Measurements from ENCODE around the gene GLIS1. TPM values are rescaled to one million over a fixed set of nuclear protein-coding genes. Genes with fewer than 3 reads are reported as not detected.

The GLIS1 gene
- total RNA-seq, 1 donor from 2014 or later: 0.07 TPM

DNA sequence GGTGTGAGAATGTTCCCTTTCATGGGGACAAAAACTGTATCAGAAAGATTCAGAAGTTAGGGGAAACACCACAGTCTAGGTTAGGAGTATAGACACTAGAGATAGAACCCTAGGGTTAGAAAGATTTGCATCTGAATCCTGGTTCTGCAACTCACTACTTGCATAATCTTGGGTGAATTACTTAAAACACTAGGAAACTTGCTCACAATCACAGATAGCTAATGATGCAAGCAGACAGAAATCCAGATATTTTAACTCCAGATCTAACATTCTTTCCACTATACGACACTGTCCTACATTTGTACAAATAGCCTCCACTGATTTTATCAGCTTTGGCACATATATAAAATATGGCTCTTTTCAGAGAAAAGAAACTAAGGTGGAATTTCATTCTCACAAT lies 30.8 kb upstream of the GLIS1 start:
- Histone ChIP-seq H3K79me2 (ENCODE audit: insufficient read depth, low read length) (no peaks in the 10 kb centered on the region), H3K9me3 (ENCODE audit: insufficient read depth, low read depth, low read length) (no peaks in the 10 kb centered on the region), H3K4me1 (ENCODE audit: insufficient read depth, low read length) (peaks cover 13% of the 10 kb centered on the region), H3K27ac (ENCODE audit: low read depth, low read length) (no peak overlapping the region), H3K9ac (ENCODE audit: low read length) (no peak overlapping the region), H4K20me1 (ENCODE audit: insufficient read depth, low read length) (no peaks in the 10 kb centered on the region), H3K36me3 (ENCODE audit: insufficient read depth, low read length) (peaks cover 5% of the 10 kb centered on the region), H3K27me3 (ENCODE audit: insufficient read depth, low read length) (no peaks in the 10 kb centered on the region), H3K4me2 (ENCODE audit: low read length) (no peak overlapping the region), H2AFZ (ENCODE audit: low read depth, low read length) (no peak overlapping the region), H3K4me3 (ENCODE audit: insufficient read depth, low read depth, low read length) (no peak overlapping the region)
- TF ChIP-seq, protein P1, sequence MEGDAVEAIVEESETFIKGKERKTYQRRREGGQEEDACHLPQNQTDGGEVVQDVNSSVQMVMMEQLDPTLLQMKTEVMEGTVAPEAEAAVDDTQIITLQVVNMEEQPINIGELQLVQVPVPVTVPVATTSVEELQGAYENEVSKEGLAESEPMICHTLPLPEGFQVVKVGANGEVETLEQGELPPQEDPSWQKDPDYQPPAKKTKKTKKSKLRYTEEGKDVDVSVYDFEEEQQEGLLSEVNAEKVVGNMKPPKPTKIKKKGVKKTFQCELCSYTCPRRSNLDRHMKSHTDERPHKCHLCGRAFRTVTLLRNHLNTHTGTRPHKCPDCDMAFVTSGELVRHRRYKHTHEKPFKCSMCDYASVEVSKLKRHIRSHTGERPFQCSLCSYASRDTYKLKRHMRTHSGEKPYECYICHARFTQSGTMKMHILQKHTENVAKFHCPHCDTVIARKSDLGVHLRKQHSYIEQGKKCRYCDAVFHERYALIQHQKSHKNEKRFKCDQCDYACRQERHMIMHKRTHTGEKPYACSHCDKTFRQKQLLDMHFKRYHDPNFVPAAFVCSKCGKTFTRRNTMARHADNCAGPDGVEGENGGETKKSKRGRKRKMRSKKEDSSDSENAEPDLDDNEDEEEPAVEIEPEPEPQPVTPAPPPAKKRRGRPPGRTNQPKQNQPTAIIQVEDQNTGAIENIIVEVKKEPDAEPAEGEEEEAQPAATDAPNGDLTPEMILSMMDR (IDR thresholded peaks at IDR 0.05; ENCODE audit: insufficient read depth, low read depth, low read length): no peak
- Mint-ChIP-seq H3K9me3 (ENCODE audit: unreplicated experiment) (no peaks in the 10 kb centered on the region), H3K27me3 (ENCODE audit: low read depth, unreplicated experiment) (no peaks in the 10 kb centered on the region), H3K4me1 (ENCODE audit: low read depth, unreplicated experiment) (peaks cover 25% of the 10 kb centered on the region), H3K4me3 (ENCODE audit: unreplicated experiment) (no peak overlapping the region), H3K36me3 (ENCODE audit: low read depth, unreplicated experiment) (peaks cover 3% of the 10 kb centered on the region), H3K27ac (ENCODE audit: unreplicated experiment) (no peak overlapping the region)
- DNase-seq (ENCODE audit: low read depth) (peak; percentile 12), FAIRE-seq (no peak)

DNA sequence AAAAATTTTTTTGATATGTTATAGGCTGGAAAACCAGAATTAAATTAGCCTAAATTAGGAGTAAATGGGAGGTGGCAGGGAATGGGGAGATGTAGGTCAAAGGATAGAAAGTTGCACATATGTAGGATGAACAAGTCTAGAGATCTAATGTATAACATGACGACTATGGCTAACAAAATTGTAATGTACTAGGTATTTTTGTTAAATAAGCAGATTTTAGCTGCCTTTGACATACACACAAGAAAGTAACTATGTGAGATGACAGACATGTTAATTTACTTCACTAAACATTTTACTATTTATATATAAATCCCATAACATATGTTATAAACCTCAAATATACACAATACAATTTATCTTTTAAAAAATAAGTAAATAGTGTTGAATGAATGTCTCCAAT lies 30.2 kb upstream of the GLIS1 start:
- no peak overlapping the region for H3K4me3 Mint-ChIP-seq (ENCODE audit: unreplicated experiment)
- no peaks in the 10 kb centered on the region for H3K9me3 Mint-ChIP-seq (ENCODE audit: unreplicated experiment)
- H3K4me1 ChIP-seq (ENCODE audit: insufficient read depth, low read length): peaks cover 13% of the 10 kb centered on the region
- H3K4me3 ChIP-seq (ENCODE audit: insufficient read depth, low read depth, low read length): no peak overlapping the region
- H3K4me1 Mint-ChIP-seq (ENCODE audit: low read depth, unreplicated experiment): peaks cover 25% of the 10 kb centered on the region
- H3K4me2 ChIP-seq (ENCODE audit: low read length): no peak overlapping the region
- H3K27me3 Mint-ChIP-seq (ENCODE audit: low read depth, unreplicated experiment): no peaks in the 10 kb centered on the region
- peaks cover 5% of the 10 kb centered on the region for H3K36me3 ChIP-seq (ENCODE audit: insufficient read depth, low read length)
- H2AFZ ChIP-seq (ENCODE audit: low read depth, low read length): no peak overlapping the region
- no peak for DNase-seq (ENCODE audit: low read depth)
- H3K27ac Mint-ChIP-seq (ENCODE audit: unreplicated experiment): no peak overlapping the region
- TF ChIP-seq, protein P1 (IDR thresholded peaks at IDR 0.05; ENCODE audit: insufficient read depth, low read depth, low read length): no peak
- no peak for TF ChIP-seq EZH2 (IDR thresholded peaks at IDR 0.05; ENCODE audit: insufficient read depth, low read length)
- peaks cover 3% of the 10 kb centered on the region for H3K36me3 Mint-ChIP-seq (ENCODE audit: low read depth, unreplicated experiment)
- H3K27ac ChIP-seq (ENCODE audit: low read depth, low read length): no peak overlapping the region
- no peaks in the 10 kb centered on the region for H4K20me1 ChIP-seq (ENCODE audit: insufficient read depth, low read length)
- H3K79me2 ChIP-seq (ENCODE audit: insufficient read depth, low read length): no peaks in the 10 kb centered on the region
- no peak for FAIRE-seq
- H3K27me3 ChIP-seq (ENCODE audit: insufficient read depth, low read length): no peaks in the 10 kb centered on the region
- no peak overlapping the region for H3K9ac ChIP-seq (ENCODE audit: low read length)
- H3K9me3 ChIP-seq (ENCODE audit: insufficient read depth, low read depth, low read length): no peaks in the 10 kb centered on the region

DNA sequence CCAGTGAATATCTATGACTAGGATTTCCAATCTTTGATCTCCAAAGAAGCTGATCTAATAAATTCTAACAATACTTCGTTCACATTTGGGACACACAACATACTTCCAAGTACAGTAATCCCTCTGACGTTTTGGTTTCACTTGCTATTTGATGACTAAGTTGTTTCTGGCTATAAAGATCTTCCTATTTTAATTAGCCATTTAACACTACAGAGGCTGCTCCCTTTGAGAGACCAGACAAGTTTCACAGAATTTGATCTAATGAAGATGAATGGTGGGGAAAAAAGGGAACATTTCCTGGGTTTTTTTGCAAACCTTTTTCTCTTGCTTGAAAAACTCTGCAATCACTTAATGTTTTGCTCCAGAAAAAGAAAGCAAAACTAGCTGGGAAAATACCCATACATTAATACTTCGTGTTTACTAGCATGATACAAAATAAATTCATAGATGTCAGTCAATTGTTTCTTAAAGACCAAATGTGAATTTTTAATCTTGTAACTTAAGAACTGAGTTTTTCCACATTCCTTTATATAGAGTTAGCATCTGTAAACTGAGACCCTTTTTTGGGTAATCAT lies 28.0 kb upstream of the GLIS1 start:
- Mint-ChIP-seq H3K4me3 (ENCODE audit: unreplicated experiment) (no peak overlapping the region), H3K4me1 (ENCODE audit: low read depth, unreplicated experiment) (peaks cover 21% of the 10 kb centered on the region), H3K27me3 (ENCODE audit: low read depth, unreplicated experiment) (no peaks in the 10 kb centered on the region), H3K36me3 (ENCODE audit: low read depth, unreplicated experiment) (peaks cover 3% of the 10 kb centered on the region), H3K27ac (ENCODE audit: unreplicated experiment) (peak overlapping the region; percentile 92), H3K9me3 (ENCODE audit: unreplicated experiment) (no peaks in the 10 kb centered on the region)
- Histone ChIP-seq H3K9me3 (ENCODE audit: insufficient read depth, low read depth, low read length) (no peaks in the 10 kb centered on the region), H3K27me3 (ENCODE audit: insufficient read depth, low read length) (no peaks in the 10 kb centered on the region), H3K79me2 (ENCODE audit: insufficient read depth, low read length) (no peaks in the 10 kb centered on the region), H4K20me1 (ENCODE audit: insufficient read depth, low read length) (no peaks in the 10 kb centered on the region), H3K9ac (ENCODE audit: low read length) (peak overlapping the region; percentile 53), H2AFZ (ENCODE audit: low read depth, low read length) (no peak overlapping the region), H3K27ac (ENCODE audit: low read depth, low read length) (peak overlapping the region; percentile 41), H3K4me2 (ENCODE audit: low read length) (peak overlapping the region; percentile 76), H3K4me1 (ENCODE audit: insufficient read depth, low read length) (peaks cover 13% of the 10 kb centered on the region), H3K36me3 (ENCODE audit: insufficient read depth, low read length) (peaks cover 5% of the 10 kb centered on the region), H3K4me3 (ENCODE audit: insufficient read depth, low read depth, low read length) (peak overlapping the region; percentile 37)
- peak; percentile 43 for FAIRE-seq
- TF ChIP-seq, protein P1 (IDR thresholded peaks at IDR 0.05; ENCODE audit: insufficient read depth, low read depth, low read length): no peak
- TF ChIP-seq EZH2 (IDR thresholded peaks at IDR 0.05; ENCODE audit: insufficient read depth, low read length): no peak
- peak; percentile 75 for DNase-seq (ENCODE audit: low read depth)
